GM19438 (cell line): Measurements from ENCODE around the gene GRID1.

Source experiments
- ATAC-seq: cut with Tn5 transposase; IDR thresholded peaks from one replicate; pipeline ENCODE4 v1.9.1; 2021; ENCODE audit warnings: low read depth; ENCODE audit not compliant: unreplicated experiment

GRID1 gene

GRCh38 chr10:86059892-86060291 lies 306.7 kb downstream of the GRID1 start:
- ATAC-seq: no peak

- no peak for ATAC-seq
Observed at GRCh38 chr10:86058964-86059363, 307.6 kb downstream of the GRID1 start.

GRCh38 chr10:86057708-86058107 lies 308.9 kb downstream of the GRID1 start:
- ATAC-seq: no peak

GRCh38 chr10:86056672-86057071 lies 309.9 kb downstream of the GRID1 start:
- no peak for ATAC-seq

- no peak for ATAC-seq
Observed at GRCh38 chr10:86055928-86056327, 310.7 kb downstream of the GRID1 start.

GRCh38 chr10:86053675-86054074 lies 312.9 kb downstream of the GRID1 start:
- ATAC-seq: no peak

GRCh38 chr10:86051586-86051985 lies 315.0 kb downstream of the GRID1 start:
- no peak for ATAC-seq

- no peak for ATAC-seq
Observed at GRCh38 chr10:86049442-86049841, 317.2 kb downstream of the GRID1 start.

GRCh38 chr10:86048973-86049372 lies 317.6 kb downstream of the GRID1 start:
- ATAC-seq: no peak

GRCh38 chr10:86048571-86048970 lies 318.0 kb downstream of the GRID1 start:
- ATAC-seq: no peak

GRCh38 chr10:86047588-86047987 lies 319.0 kb downstream of the GRID1 start:
- no peak for ATAC-seq

- no peak for ATAC-seq
Observed at GRCh38 chr10:86046845-86047460, 319.6 kb downstream of the GRID1 start.

GRCh38 chr10:86045896-86046295 lies 320.7 kb downstream of the GRID1 start:
- ATAC-seq: no peak

GRCh38 chr10:86044029-86044428 lies 322.6 kb downstream of the GRID1 start:
- no peak for ATAC-seq

GRCh38 chr10:86043236-86043635 lies 323.4 kb downstream of the GRID1 start:
- no peak for ATAC-seq

- no peak for ATAC-seq
Observed at GRCh38 chr10:86042161-86042560, 324.4 kb downstream of the GRID1 start.

GRCh38 chr10:86041116-86041515 lies 325.5 kb downstream of the GRID1 start:
- ATAC-seq: no peak

GRCh38 chr10:86038371-86038770 lies 328.2 kb downstream of the GRID1 start:
- ATAC-seq: no peak

- ATAC-seq: no peak
Observed at GRCh38 chr10:86037096-86037495, 329.5 kb downstream of the GRID1 start.

GRCh38 chr10:86036544-86036831 lies 330.1 kb downstream of the GRID1 start:
- ATAC-seq: no peak

GRCh38 chr10:86035791-86036543 lies 330.6 kb downstream of the GRID1 start:
- no peak for ATAC-seq

GRCh38 chr10:86034710-86035109 lies 331.9 kb downstream of the GRID1 start:
- ATAC-seq: no peak
